NCI-H2227 (cell line): ENCODE results near the gene LEUTX.

Experiments used
- DNase-seq: peaks from one replicate; lab custom pipeline; 2025; ENCODE audit not compliant: unreplicated experiment; lab: John Stamatoyannopoulos, UW

Gene LEUTX

DNA sequence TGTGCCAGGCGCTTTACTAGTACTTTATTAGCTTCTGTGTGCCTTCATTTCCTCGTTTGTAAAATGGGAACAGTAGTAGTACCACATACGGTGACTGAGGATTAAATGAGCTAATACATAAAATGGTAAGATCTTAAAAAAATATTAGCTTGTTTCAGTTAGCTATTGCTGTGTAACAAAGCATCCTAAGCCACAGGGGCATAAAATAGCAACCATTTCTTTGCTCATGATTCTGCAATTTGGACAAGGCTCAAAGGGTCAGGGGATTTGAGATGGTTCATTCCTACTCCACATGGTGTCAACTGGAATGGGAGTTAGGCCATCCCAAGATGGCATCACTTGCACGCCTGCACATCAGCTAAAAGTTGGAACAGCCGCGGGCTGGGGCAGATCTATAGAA is 42.0 kb downstream of the LEUTX start:
- no peak for DNase-seq

- DNase-seq: peak; percentile 67
These were observed 45.0 kb downstream of the LEUTX start for GRCh38 chr19:39823686-39824085.

DNA sequence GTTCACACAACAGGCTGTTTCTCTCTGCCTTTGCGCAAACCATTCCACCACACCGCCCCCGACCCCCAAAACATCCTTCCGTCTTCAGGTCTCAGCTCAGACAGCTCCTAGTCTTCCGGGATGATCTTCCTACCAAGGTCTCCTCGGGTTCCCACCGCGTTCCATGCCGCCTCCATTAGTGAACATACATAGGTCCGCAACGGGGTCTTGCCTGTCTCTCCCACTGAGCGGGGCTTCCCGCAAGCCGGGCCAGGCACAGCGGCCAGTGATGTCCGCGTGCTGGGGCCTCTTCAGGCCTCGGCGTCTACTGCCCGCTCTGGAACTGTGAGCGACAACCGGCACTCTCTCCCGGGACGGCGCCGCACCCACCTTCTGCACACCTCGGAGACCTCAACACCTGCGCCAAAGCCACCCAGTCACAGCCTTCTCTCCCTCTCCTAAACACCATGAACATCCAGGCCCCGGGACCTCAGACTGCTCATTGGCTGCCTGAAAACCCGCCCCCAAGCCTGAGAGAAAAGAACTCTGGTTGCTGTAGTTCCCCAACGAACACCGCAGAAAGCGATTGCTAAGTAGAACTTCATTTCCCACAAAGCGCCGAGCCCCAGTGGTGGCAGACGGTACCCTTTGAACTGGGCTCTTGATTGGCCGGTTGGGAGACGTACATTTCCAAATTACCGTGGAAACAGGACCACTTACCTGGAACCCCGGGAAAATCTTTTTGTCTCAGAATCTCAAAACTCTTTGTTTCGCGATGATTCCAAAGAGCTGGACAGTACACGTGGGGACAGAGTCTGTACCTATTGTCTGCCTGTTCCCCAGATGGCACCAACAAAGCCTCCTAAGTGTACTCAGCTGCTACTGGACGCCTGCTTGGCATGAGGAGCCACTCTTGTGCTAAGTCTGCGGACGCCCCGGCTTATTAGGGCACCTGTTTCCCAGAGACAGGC is 45.8 kb downstream of the LEUTX start:
- DNase-seq: peak; percentile 99

DNA sequence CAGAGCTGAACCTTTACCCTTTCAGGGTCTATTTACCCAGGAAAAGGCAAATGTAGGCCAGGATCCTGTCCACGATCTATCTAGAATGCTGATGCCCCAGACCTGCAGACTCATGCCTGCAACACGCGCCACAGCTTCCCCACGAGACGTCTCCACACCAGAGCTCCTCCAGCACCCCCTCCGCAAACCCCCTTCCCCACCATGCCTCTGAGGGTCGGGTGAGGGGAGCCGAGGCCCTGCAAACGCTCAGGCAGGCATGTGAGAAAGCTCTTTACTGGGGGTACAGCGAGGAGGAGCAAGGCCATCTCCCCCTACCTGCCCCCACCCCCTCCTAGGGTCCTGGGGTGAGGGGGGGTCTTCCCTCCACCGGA is 46.4 kb downstream of the LEUTX start:
- no peak for DNase-seq

DNA sequence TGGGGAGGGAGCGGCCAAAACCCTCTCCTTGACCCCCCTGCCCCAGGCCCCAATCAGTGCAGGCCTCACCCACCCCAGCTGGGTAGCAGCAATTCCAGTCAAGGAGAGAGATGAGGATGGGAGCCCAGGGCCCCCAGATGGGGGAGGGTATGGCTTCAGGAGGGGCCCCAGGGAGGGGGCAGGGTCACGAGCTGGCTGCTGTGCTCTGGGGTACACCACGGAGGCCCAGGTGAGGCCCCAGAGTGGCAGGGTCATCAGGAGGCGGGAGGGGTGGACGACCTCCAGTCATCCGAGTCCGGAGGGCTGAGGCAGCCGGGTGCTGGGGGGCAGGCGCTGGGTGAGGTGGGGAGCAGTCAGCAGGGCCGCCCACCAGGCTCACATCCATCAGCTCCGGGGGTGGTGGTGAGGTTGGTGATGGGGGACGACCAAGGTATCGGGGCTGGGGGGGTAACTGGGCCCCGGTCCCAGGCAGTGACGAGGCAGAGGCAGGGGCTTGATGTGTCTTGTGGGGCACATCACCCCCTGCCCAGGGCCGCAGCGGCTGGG is 47.0 kb downstream of the LEUTX start:
- DNase-seq: no peak

GRCh38 chr19:39826311-39826945 is 47.8 kb downstream of the LEUTX start:
- DNase-seq: no peak

DNA sequence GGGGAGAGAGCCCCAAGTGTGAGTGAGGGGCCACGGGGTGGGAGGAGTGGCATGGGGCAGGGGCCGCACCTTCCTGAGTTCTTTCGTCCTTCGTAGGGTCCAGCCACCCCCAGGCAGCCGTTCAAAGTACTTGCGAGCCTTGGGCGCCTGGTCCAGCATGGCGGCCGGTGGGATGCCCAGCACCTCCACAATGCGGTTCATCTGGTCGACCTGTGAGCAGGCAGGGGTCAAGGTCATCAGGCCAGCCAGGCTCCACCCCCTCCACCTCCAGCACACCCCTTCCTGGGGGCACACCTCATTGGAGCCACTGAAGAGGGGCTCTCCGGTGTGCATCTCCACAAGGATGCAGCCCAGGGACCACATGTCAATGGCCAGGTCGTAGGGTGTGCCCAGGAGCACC is 48.6 kb downstream of the LEUTX start:
- no peak for DNase-seq

DNA sequence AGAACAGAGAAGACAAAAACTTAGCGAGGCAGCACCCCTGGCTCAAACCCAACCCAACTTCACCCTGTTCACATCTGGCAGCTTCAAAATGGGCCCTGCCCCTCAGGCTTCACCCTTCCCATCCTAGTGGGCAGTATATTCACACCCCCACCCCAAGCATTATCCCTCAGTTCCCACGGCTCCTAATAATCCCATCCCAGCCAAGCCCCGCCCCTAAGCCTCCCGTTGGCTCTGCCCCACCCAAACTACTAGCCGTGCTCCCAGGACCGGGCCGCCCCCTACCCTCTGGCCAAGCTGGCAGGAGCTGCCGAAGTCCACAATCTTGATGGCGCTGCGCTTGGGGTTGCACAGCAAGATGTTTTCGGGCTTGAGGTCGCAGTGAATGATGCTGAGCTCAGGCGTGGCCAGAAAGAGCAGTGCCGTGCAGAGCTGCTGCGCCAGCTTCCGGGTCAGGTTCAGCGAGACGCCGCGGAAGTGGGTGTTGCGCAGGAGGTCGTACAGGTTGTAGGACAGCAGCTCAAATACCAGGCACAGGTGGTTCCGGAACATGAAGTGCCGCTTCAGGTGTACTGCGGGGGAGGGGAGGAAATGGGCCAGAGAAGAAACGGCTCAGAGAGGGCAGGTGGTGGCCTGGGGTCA is 49.5 kb downstream of the LEUTX start:
- no peak for DNase-seq

- no peak for DNase-seq
These were observed 50.0 kb downstream of the LEUTX start for GRCh38 chr19:39828654-39829032.

DNA sequence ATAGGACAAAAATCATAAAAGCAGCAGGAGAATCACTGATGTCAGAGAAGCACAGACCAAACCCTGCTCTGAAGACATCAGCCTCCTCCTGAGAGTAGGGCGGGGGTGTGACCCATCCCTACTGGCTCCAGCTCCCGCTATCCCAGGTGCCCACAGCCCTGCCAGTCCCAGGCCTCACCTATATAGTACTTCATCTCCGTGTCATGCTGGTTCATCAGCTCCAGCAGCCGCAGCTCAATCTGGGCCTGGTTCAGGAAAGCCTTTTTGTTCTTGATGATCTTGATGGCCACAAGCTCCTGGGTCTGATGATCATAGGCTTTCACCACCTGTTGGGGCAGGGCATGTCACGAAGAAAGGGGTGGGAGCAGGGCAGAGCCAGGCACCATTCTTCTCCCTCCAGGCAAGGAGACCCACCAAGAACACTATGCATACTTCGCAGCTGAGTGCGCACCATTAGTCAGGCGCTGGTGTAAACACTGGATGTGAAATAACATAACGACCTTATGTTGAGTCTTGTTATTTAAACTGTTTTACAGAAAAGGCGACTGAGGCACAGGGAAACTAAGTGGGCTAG is 51.1 kb downstream of the LEUTX start:
- no peak for DNase-seq

DNA sequence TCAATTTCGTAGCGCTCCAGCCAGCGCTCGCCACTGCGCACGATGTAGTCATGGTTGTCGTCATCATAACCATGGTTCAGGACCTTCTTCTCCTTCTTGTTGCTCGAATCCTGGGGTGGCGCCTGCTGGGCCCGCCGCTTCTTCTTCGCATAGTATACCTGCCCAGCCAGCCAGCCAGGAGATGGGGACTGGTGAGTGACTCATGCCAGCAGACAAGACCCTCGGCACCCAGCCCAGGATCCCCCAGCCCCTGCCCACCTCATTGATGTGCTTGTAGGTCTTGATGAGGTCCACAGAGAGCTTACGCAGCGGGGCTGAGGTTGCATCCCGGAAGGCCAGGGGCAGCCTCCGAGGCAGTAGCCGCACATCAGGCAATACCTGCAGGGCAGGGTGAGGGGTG is 51.8 kb downstream of the LEUTX start:
- DNase-seq: no peak

GRCh38 chr19:39830847-39831246 is 52.2 kb downstream of the LEUTX start:
- DNase-seq: no peak

DNA sequence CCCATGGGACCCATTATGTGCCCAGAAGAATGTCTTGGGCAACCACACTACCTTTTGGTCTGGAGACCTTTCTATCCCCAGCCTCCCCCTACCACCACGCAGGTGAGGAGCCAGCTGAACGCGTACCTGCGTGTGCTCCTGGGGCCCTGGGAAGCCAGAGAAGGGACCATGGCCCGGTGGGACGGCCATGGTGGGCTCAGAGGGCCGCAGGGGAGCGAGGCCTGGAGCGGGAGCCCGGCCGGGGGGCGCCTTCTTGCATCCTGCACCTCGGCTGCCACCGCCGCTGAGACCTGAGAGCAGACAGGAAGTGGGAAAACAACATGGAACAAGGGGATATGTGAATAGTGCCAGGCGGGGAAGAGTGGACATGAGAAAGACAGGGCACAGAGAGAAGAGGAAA is 53.0 kb downstream of the LEUTX start:
- no peak for DNase-seq

GRCh38 chr19:39832341-39833083 is 53.9 kb downstream of the LEUTX start:
- DNase-seq: no peak

DNA sequence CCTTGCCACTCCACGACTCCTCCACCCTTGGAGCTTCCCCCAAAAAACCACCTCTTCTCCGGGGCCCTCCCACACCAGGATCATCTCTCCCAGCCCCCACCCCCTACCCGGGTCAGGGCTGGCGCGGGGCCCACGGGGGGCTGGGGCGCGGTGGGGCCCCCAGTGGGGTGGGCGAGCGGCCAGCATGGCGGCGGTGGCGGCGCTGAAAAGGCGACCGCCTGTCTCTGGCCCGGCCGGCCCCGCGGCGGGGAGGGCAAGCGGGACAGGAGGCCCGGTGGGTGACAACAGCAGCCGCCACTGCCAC is 54.5 kb downstream of the LEUTX start:
- DNase-seq: no peak

DNA sequence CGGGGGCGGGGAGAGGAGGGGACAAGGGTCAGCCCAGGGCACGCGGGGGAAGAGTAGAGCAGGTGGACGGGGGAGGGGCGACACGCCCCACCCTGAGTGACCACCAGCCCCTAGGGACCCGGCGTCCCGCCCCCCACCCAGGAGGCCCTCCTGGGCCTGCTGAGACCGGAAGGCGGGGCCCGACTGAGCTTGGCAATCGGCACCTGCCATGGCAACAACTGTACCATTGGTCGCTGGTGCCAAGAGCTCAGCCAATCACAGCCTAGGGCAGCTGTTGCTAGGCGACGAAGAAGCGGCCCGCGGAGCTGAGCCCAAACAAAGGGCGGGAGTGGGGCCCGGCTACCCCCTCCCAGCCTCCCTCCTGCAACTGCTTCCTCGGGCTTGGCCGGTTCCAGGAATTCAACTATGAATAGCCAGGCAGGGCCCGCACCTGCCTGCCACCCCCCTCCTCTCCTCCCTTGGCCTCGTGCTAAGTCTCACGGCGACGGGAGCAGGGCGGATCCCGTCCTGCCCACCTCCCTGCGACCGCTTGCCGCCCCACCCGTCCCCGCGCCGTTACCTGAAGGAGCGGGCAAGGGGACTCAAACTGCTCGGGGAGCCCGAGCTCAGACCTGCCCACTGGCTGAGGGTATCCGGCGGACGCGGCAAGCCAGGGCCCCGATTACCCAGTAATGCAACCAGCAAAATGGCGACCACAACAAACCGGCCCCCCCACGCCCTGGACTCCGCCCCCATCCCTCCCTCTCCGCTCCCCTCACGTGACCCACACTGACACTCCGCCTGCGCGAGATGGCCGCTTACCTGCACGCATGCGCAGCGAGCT is 55.0 kb downstream of the LEUTX start, which contains the start of gene DYRK1B:
DYRK1B (minus strand) TSS at position 699 of the 823 bp plus-strand sequence. CDS start 2,295 bp downstream, outside the sequence.
- DNase-seq: peak; percentile 100

DNA sequence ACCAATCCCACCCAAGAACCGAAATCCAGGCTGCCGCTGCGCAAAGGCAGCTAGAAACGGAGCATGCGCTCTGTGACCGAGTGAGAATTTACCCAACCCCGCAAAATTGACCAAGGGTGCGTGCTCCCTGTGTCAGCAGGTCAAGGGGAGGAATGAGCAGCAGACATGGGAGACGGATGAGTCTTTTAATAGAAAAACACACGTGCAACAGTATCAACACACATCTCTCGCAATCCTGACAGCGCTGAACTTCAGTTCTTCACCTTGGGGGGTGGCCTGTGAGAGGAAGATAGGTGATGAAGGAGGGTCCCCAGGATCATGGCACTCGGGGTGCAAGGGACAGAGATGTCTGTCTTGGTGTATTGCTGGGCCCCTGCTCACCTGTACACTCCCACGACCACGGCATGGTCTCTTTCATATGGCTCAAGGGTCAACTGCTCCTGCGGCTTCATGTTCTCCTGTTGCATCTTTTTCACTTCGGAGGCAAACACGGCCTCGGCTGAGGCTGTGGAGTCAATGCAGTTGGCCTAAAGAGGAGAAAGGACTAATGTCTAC is 55.7 kb downstream of the LEUTX start:
- no peak for DNase-seq
